ENCODE results near the gene ITIH4. TPM values are rescaled to one million over a fixed set of nuclear protein-coding genes. Genes with fewer than 3 reads are reported as not detected.

ITIH4 gene
- total and polyA plus RNA-seq, 10 of the 15 experiments (the other 5 are each of a cell fraction or from before 2014, with no cell fraction given): 0.64 to 4.1 (median 1.3) TPM

- no peak for TF ChIP-seq PBX3 (IDR thresholded peaks at IDR 0.05; ENCODE audit: insufficient replicate concordance, low read depth, low read length)
- TF ChIP-seq ELK1 (IDR thresholded peaks at IDR 0.05; ENCODE audit: low read depth, low read length): no peak
- TF ChIP-seq BCLAF1 (IDR thresholded peaks at IDR 0.05): no peak
- TF ChIP-seq SUZ12 (IDR thresholded peaks at IDR 0.05; ENCODE audit: unreplicated experiment): no peak
- TF ChIP-seq PKNOX1 (IDR thresholded peaks at IDR 0.05): no peak
- TF ChIP-seq ATF7 (IDR thresholded peaks at IDR 0.05; ENCODE audit: low read depth): no peak
- TF ChIP-seq TARDBP (IDR thresholded peaks at IDR 0.05; ENCODE audit: borderline replicate concordance): no peak
- TF ChIP-seq ZNF217 (IDR thresholded peaks at IDR 0.05): no peak
- no peak for TF ChIP-seq HCFC1 (IDR thresholded peaks at IDR 0.05; ENCODE audit: low read length)
Observed at GRCh38 chr3:52763466-52763865, 67.0 kb downstream of the ITIH4 start (continued).

Small RNA genes lying within 50 kb of the gene (microRNA-seq; reads per million reads assigned to microRNA genes)
- gene MIR8064: not detected

Small RNA genes lying within 50 kb of the gene (small RNA-seq; reads per million reads assigned to genes)
- gene MIR8064 (not detected), gene MUSTN1 (not detected)

Other genes with a start within 250 kb of the ITIH4 start
Only the 7 nearest of the 10 such genes appear.
- gene GLT8D1, start 124.9 kb downstream of the ITIH4 start, total RNA-seq (2014; rRNA removed): 41.7 and 54.1 TPM in 2 replicates
- 47.4 and 50.3 TPM in 2 replicates for gene GLT8D1, start 124.9 kb downstream of the ITIH4 start, total RNA-seq (2014; rRNA removed; fragmentation: Illumina TruSeq; extraction: Trizol)
- gene GLT8D1, start 124.9 kb downstream of the ITIH4 start, total RNA-seq (2021): 35.3 and 41.0 TPM in 2 replicates
- 46.5 and 60.9 TPM in 2 replicates for gene GLT8D1, start 124.9 kb downstream of the ITIH4 start, polyA plus RNA-seq (2011; rRNA removed)
- gene GLT8D1, start 124.9 kb downstream of the ITIH4 start, polyA plus RNA-seq (2014; fragmentation: Illumina TruSeq; extraction: Trizol): 55.4 and 55.5 TPM in 2 replicates
- gene GLT8D1, start 124.9 kb downstream of the ITIH4 start, polyA plus RNA-seq (2014; fragmentation: Nextera tagmentation; extraction: Ambion mirVana): 10 to 100 TPM; 25.3 to 32.6 TPM
- gene GLT8D1, start 124.9 kb downstream of the ITIH4 start, polyA plus RNA-seq (2014; rRNA removed): 44.7 and 51.4 TPM in 2 replicates
- 10 to 100 TPM; 72.9 to 73.4 TPM for gene GLT8D1, start 124.9 kb downstream of the ITIH4 start, polyA plus RNA-seq (2016; fragmentation: Nextera tagmentation; extraction: Ambion mirVana)
- 121 and 151 TPM in 2 replicates for gene SPCS1, start 124.6 kb downstream of the ITIH4 start, total RNA-seq (2014; rRNA removed)
- 190 and 197 TPM in 2 replicates for gene SPCS1, start 124.6 kb downstream of the ITIH4 start, total RNA-seq (2014; rRNA removed; fragmentation: Illumina TruSeq; extraction: Trizol)
- gene SPCS1, start 124.6 kb downstream of the ITIH4 start, total RNA-seq (2021): 174 TPM in 2 replicates
- gene SPCS1, start 124.6 kb downstream of the ITIH4 start, polyA plus RNA-seq (2011; rRNA removed): 103 and 107 TPM in 2 replicates
- gene SPCS1, start 124.6 kb downstream of the ITIH4 start, polyA plus RNA-seq (2014; fragmentation: Illumina TruSeq; extraction: Trizol): 189 and 215 TPM in 2 replicates
- gene SPCS1, start 124.6 kb downstream of the ITIH4 start, polyA plus RNA-seq (2014; fragmentation: Nextera tagmentation; extraction: Ambion mirVana): 100 to 1,000 TPM; 814 to 994 TPM
- gene SPCS1, start 124.6 kb downstream of the ITIH4 start, polyA plus RNA-seq (2014; rRNA removed): 211 and 251 TPM in 2 replicates
- gene SPCS1, start 124.6 kb downstream of the ITIH4 start, polyA plus RNA-seq (2016; fragmentation: Nextera tagmentation; extraction: Ambion mirVana): 100 to 1,000 TPM; 551 to 576 TPM
- 23.5 and 29.1 TPM in 2 replicates for gene NEK4, start 59.7 kb downstream of the ITIH4 start, total RNA-seq (2014; rRNA removed)
- 24.4 and 24.8 TPM in 2 replicates for gene NEK4, start 59.7 kb downstream of the ITIH4 start, total RNA-seq (2014; rRNA removed; fragmentation: Illumina TruSeq; extraction: Trizol)
- 22.7 and 22.9 TPM in 2 replicates for gene NEK4, start 59.7 kb downstream of the ITIH4 start, total RNA-seq (2021)
- gene NEK4, start 59.7 kb downstream of the ITIH4 start, polyA plus RNA-seq (2011; rRNA removed): 17.2 TPM in 2 replicates
- 15.9 and 19.1 TPM in 2 replicates for gene NEK4, start 59.7 kb downstream of the ITIH4 start, polyA plus RNA-seq (2014; fragmentation: Illumina TruSeq; extraction: Trizol)
- gene NEK4, start 59.7 kb downstream of the ITIH4 start, polyA plus RNA-seq (2014; fragmentation: Nextera tagmentation; extraction: Ambion mirVana): 1 to 10 TPM; 7.0 to 8.8 TPM
- 11.4 and 12.5 TPM in 2 replicates for gene NEK4, start 59.7 kb downstream of the ITIH4 start, polyA plus RNA-seq (2014; rRNA removed)
- 10 to 100 TPM; 15.1 to 15.6 TPM for gene NEK4, start 59.7 kb downstream of the ITIH4 start, polyA plus RNA-seq (2016; fragmentation: Nextera tagmentation; extraction: Ambion mirVana)
- gene ITIH1, start 53.1 kb downstream of the ITIH4 start, total RNA-seq (2014; rRNA removed): not detected in 2 replicates
- not detected in 2 replicates for gene ITIH1, start 53.1 kb downstream of the ITIH4 start, total RNA-seq (2014; rRNA removed; fragmentation: Illumina TruSeq; extraction: Trizol)
- gene ITIH1, start 53.1 kb downstream of the ITIH4 start, total RNA-seq (2021): 0.16 and 0.33 TPM in 2 replicates
- gene ITIH1, start 53.1 kb downstream of the ITIH4 start, polyA plus RNA-seq (2011; rRNA removed): 0.30 and 0.64 TPM in 2 replicates
- gene ITIH1, start 53.1 kb downstream of the ITIH4 start, polyA plus RNA-seq (2014; fragmentation: Illumina TruSeq; extraction: Trizol): not detected in 2 replicates
- gene ITIH1, start 53.1 kb downstream of the ITIH4 start, polyA plus RNA-seq (2014; fragmentation: Nextera tagmentation; extraction: Ambion mirVana): not detected
- gene ITIH1, start 53.1 kb downstream of the ITIH4 start, polyA plus RNA-seq (2014; rRNA removed): 0.43 and 0.44 TPM in 2 replicates
- gene ITIH1, start 53.1 kb downstream of the ITIH4 start, polyA plus RNA-seq (2016; fragmentation: Nextera tagmentation; extraction: Ambion mirVana): not detected
- gene ITIH3, start 35.9 kb downstream of the ITIH4 start, total RNA-seq (2014; rRNA removed): 0.17 TPM in 1 of 2 replicates, not detected in the other
- gene ITIH3, start 35.9 kb downstream of the ITIH4 start, total RNA-seq (2014; rRNA removed; fragmentation: Illumina TruSeq; extraction: Trizol): not detected in 2 replicates
- gene ITIH3, start 35.9 kb downstream of the ITIH4 start, total RNA-seq (2021): 0.15 and 0.27 TPM in 2 replicates
- not detected in 2 replicates for gene ITIH3, start 35.9 kb downstream of the ITIH4 start, polyA plus RNA-seq (2011; rRNA removed)
- gene ITIH3, start 35.9 kb downstream of the ITIH4 start, polyA plus RNA-seq (2014; fragmentation: Illumina TruSeq; extraction: Trizol): 0.07 TPM in 1 of 2 replicates, not detected in the other
- gene ITIH3, start 35.9 kb downstream of the ITIH4 start, polyA plus RNA-seq (2014; fragmentation: Nextera tagmentation; extraction: Ambion mirVana): not detected
- 0.03 TPM in 1 of 2 replicates, not detected in the other for gene ITIH3, start 35.9 kb downstream of the ITIH4 start, polyA plus RNA-seq (2014; rRNA removed)
- gene ITIH3, start 35.9 kb downstream of the ITIH4 start, polyA plus RNA-seq (2016; fragmentation: Nextera tagmentation; extraction: Ambion mirVana): not detected
- gene MUSTN1, start 4.3 kb upstream of the ITIH4 start, total RNA-seq (2014; rRNA removed): 1.1 and 2.5 TPM in 2 replicates
- 1.0 TPM in 2 replicates for gene MUSTN1, start 4.3 kb upstream of the ITIH4 start, total RNA-seq (2014; rRNA removed; fragmentation: Illumina TruSeq; extraction: Trizol)
- 0.51 and 1.2 TPM in 2 replicates for gene MUSTN1, start 4.3 kb upstream of the ITIH4 start, total RNA-seq (2021)
- gene MUSTN1, start 4.3 kb upstream of the ITIH4 start, polyA plus RNA-seq (2011; rRNA removed): 0.35 TPM in 1 of 2 replicates, not detected in the other
- 0.57 and 2.5 TPM in 2 replicates for gene MUSTN1, start 4.3 kb upstream of the ITIH4 start, polyA plus RNA-seq (2014; fragmentation: Illumina TruSeq; extraction: Trizol)
- gene MUSTN1, start 4.3 kb upstream of the ITIH4 start, polyA plus RNA-seq (2014; fragmentation: Nextera tagmentation; extraction: Ambion mirVana): 1 to 10 TPM; 1.3 TPM
- 1.7 and 4.5 TPM in 2 replicates for gene MUSTN1, start 4.3 kb upstream of the ITIH4 start, polyA plus RNA-seq (2014; rRNA removed)
- gene MUSTN1, start 4.3 kb upstream of the ITIH4 start, polyA plus RNA-seq (2016; fragmentation: Nextera tagmentation; extraction: Ambion mirVana): not detected
- 10.9 and 11.1 TPM in 2 replicates for gene STIMATE, start 66.9 kb upstream of the ITIH4 start, total RNA-seq (2014; rRNA removed)
- 9.3 and 9.4 TPM in 2 replicates for gene STIMATE, start 66.9 kb upstream of the ITIH4 start, total RNA-seq (2014; rRNA removed; fragmentation: Illumina TruSeq; extraction: Trizol)
- gene STIMATE, start 66.9 kb upstream of the ITIH4 start, total RNA-seq (2021): 19.1 and 20.9 TPM in 2 replicates
- gene STIMATE, start 66.9 kb upstream of the ITIH4 start, polyA plus RNA-seq (2011; rRNA removed): 7.3 and 11.7 TPM in 2 replicates
- 17.4 and 22.4 TPM in 2 replicates for gene STIMATE, start 66.9 kb upstream of the ITIH4 start, polyA plus RNA-seq (2014; fragmentation: Illumina TruSeq; extraction: Trizol)
- under 1 TPM; 0.24 to 0.68 TPM for gene STIMATE, start 66.9 kb upstream of the ITIH4 start, polyA plus RNA-seq (2014; fragmentation: Nextera tagmentation; extraction: Ambion mirVana)
- gene STIMATE, start 66.9 kb upstream of the ITIH4 start, polyA plus RNA-seq (2014; rRNA removed): 21.8 and 24.1 TPM in 2 replicates
- 10 to 100 TPM; 20.7 to 21.1 TPM for gene STIMATE, start 66.9 kb upstream of the ITIH4 start, polyA plus RNA-seq (2016; fragmentation: Nextera tagmentation; extraction: Ambion mirVana)

Data from GM12878 (cell line).